Stimulated activated CD8-positive, alpha-beta memory T cell treated with anti-CD3 and anti-CD28 coated beads, Interleukin-4, amount 100 ng/mL, for 24 hours (primary cell): ENCODE data around the gene PDE7B.

ENCODE experiments used
- DNase-seq: peaks from one replicate; pipeline ENCODE4 v3.0.0-alpha.2; 2020; ENCODE audit warnings: low read depth

PDE7B gene

GRCh38 chr6:136150961-136151360 lies 299.5 kb downstream of the PDE7B start:
- DNase-seq, result no peak

GRCh38 chr6:136153707-136154375 lies 302.3 kb downstream of the PDE7B start:
- DNase-seq, result no peak

GRCh38 chr6:136155191-136155590 lies 303.7 kb downstream of the PDE7B start:
- no peak for DNase-seq

GRCh38 chr6:136157743-136158142 lies 306.2 kb downstream of the PDE7B start:
- no peak for DNase-seq

- no peak for DNase-seq
Observed at GRCh38 chr6:136158387-136158821, 306.9 kb downstream of the PDE7B start.

- no peak for DNase-seq
Observed at GRCh38 chr6:136158971-136159370, 307.5 kb downstream of the PDE7B start.

GRCh38 chr6:136160250-136160649 lies 308.7 kb downstream of the PDE7B start:
- no peak for DNase-seq

- DNase-seq, result no peak
Observed at GRCh38 chr6:136161950-136162349, 310.4 kb downstream of the PDE7B start.

- DNase-seq, result no peak
Observed at GRCh38 chr6:136163260-136163659, 311.8 kb downstream of the PDE7B start.

GRCh38 chr6:136166815-136167214 lies 315.3 kb downstream of the PDE7B start:
- DNase-seq, result no peak

- DNase-seq, result no peak
Observed at GRCh38 chr6:136169394-136170148, 318.1 kb downstream of the PDE7B start.

GRCh38 chr6:136171231-136171630 lies 319.7 kb downstream of the PDE7B start:
- no peak for DNase-seq

GRCh38 chr6:136173519-136174507 lies 322.3 kb downstream of the PDE7B start:
- no peak for DNase-seq

GRCh38 chr6:136174510-136174909 lies 323.0 kb downstream of the PDE7B start:
- DNase-seq, result no peak

- no peak for DNase-seq
Observed at GRCh38 chr6:136175873-136176272, 324.4 kb downstream of the PDE7B start.

GRCh38 chr6:136178749-136179148 lies 327.2 kb downstream of the PDE7B start:
- DNase-seq, result no peak

- DNase-seq, result no peak
Observed at GRCh38 chr6:136180704-136181511, 329.4 kb downstream of the PDE7B start.

GRCh38 chr6:136181512-136181833 lies 330.0 kb downstream of the PDE7B start:
- DNase-seq, result no peak

GRCh38 chr6:136181861-136182260 lies 330.4 kb downstream of the PDE7B start:
- no peak for DNase-seq

GRCh38 chr6:136184738-136185137 lies 333.2 kb downstream of the PDE7B start:
- DNase-seq, result no peak

- DNase-seq, result no peak
Observed at GRCh38 chr6:136186363-136186762, 334.9 kb downstream of the PDE7B start.

GRCh38 chr6:136188486-136188885 lies 337.0 kb downstream of the PDE7B start:
- DNase-seq, result no peak
